H1 (cell line): ENCODE results near the gene SLC38A1. TPM values are rescaled to one million over a fixed set of nuclear protein-coding genes. Genes with fewer than 3 reads are reported as not detected.

Experiments
- CTCF ChIA-PET: fragments of 300-600 bp; sonication (Branson Sonifier 250); formaldehyde crosslinking; loops from one replicate; lab custom pipeline; 2021; ENCODE audit not compliant: partially characterized antibody; lab: Charles Lee
- POLR2A ChIA-PET: fragments of 300-600 bp; sonication (Branson Sonifier 250); formaldehyde crosslinking; loops from one replicate; lab custom pipeline; 2021; ENCODE audit warnings: inconsistent platforms; ENCODE audit not compliant: partially characterized antibody; lab: Charles Lee
- DNase-seq, 2 experiments: peaks; one replicate each; pipeline versions ENCODE4 v3.0.0 to v3.0.0-alpha.2; 2010 to 2022; ENCODE audit warnings: low spot score in 2 of 2, low read depth in 1 of 2, mixed read lengths in 1 of 2
- FAIRE-seq: peaks from 2 replicates; lab custom pipeline; 2011; peaks lifted over from hg19 to GRCh38; lab: Jason Lieb, UNC
- H2AFZ ChIP-seq: 2 replicates; pipeline ENCODE4 v1.8.1; 2012; ENCODE audit warnings: low read length, inconsistent platforms
- H2AK5ac ChIP-seq: 2 replicates; pipeline ENCODE4 v1.6.1; 2013; ENCODE audit warnings: low read depth, low read length
- H2BK120ac ChIP-seq: replicated peaks from 2 replicates; pipeline ENCODE3; 2013; ENCODE audit warnings: low read depth, low read length, inconsistent platforms
- H2BK12ac ChIP-seq: 2 replicates; pipeline ENCODE4 v1.6.1; 2013; ENCODE audit warnings: low read depth, low read length
- H2BK15ac ChIP-seq: 2 replicates; pipeline ENCODE4 v1.6.1; 2013; ENCODE audit warnings: low read length
- H2BK20ac ChIP-seq: 2 replicates; pipeline ENCODE4 v1.6.1; 2013; ENCODE audit warnings: low read length
- H2BK5ac ChIP-seq: 2 replicates; pipeline ENCODE4 v1.6.1; 2013; ENCODE audit warnings: low read depth, low read length
- H3K14ac ChIP-seq: 2 replicates; pipeline ENCODE4 v1.6.1; 2013; ENCODE audit warnings: inconsistent platforms; ENCODE audit not compliant: insufficient read length
- H3K18ac ChIP-seq: 2 replicates; pipeline ENCODE4 v1.6.1; 2013; ENCODE audit warnings: low read length; ENCODE audit errors: extremely low read depth
- H3K23ac ChIP-seq: 2 replicates; pipeline ENCODE4 v1.6.1; 2013; ENCODE audit warnings: inconsistent platforms; ENCODE audit not compliant: insufficient read length
- H3K23me2 ChIP-seq: 2 replicates; pipeline ENCODE4 v1.6.1; 2013; ENCODE audit warnings: low read depth, low read length
- H3K27ac ChIP-seq: 2 replicates; pipeline ENCODE4 v1.6.1; 2011; ENCODE audit warnings: low read depth, low read length, inconsistent platforms
- H3K27me3 ChIP-seq, 4 experiments: replicated peaks in 1 of 4; 1 replicate in 1 of 4; 2 replicates in 3 of 4; pipeline versions ENCODE4 v1.6.1 to v1.8.1; 2011 to 2013; ENCODE audit warnings: low read length in 3 of 4, mild to moderate bottlenecking in 3 of 4, inconsistent platforms in 2 of 4, mixed read lengths in 2 of 4, moderate library complexity in 1 of 4; ENCODE audit not compliant: control insufficient read depth in 3 of 4, insufficient read depth in 3 of 4; ENCODE audit errors: extremely low read depth in 1 of 4
- H3K36me3 ChIP-seq, 4 experiments: 2 replicates each; pipeline versions ENCODE4 v1.6.1 to v1.8.1; 2011 to 2013; ENCODE audit warnings: mild to moderate bottlenecking in 4 of 4, low read length in 3 of 4, moderate library complexity in 2 of 4, control low read depth in 1 of 4, inconsistent platforms in 1 of 4; ENCODE audit not compliant: insufficient read depth in 4 of 4, control insufficient read depth in 2 of 4
- H3K4ac ChIP-seq: replicated peaks from 2 replicates; pipeline ENCODE3; 2013; ENCODE audit warnings: low read length, low read depth, mixed read lengths, inconsistent platforms; ENCODE audit not compliant: insufficient read length
- H3K4me1 ChIP-seq, 4 experiments: replicated peaks in 1 of 4; 1 replicate in 1 of 4; 2 replicates in 3 of 4; pipeline versions ENCODE4 v1.6.1 to v1.8.1; 2011 to 2013; ENCODE audit warnings: low read length in 3 of 4, inconsistent platforms in 2 of 4, mixed read lengths in 1 of 4; ENCODE audit not compliant: insufficient read depth in 4 of 4, control insufficient read depth in 3 of 4
- H3K4me2 ChIP-seq, 2 experiments: 2 replicates each; pipeline versions ENCODE4 v1.6.1 to v1.8.1; 2011 to 2013; ENCODE audit warnings: low read depth in 2 of 2, low read length in 2 of 2, control low read depth in 1 of 2, inconsistent platforms in 1 of 2, mild to moderate bottlenecking in 1 of 2; ENCODE audit not compliant: insufficient read depth in 1 of 2
- H3K4me3 ChIP-seq, 4 experiments: fragments of 200-600, 300-600 bp in 1 of 4; sonication (generic), shearing (Covaris generic), sonication (Bioruptor Twin) in 1 of 4; 2 replicates each; pipeline versions ENCODE4 v1.5.1 to v1.8.1; 2011 to 2016; ENCODE audit warnings: low read length in 4 of 4, low read depth in 3 of 4, control low read depth in 2 of 4, inconsistent platforms in 2 of 4, mild to moderate bottlenecking in 2 of 4, mixed read lengths in 1 of 4, moderate library complexity in 1 of 4; ENCODE audit not compliant: insufficient read depth in 2 of 4; ENCODE audit errors: extremely low read depth in 1 of 4
- H3K56ac ChIP-seq: replicated peaks from 2 replicates; pipeline ENCODE3; 2013; ENCODE audit warnings: low read depth, mild to moderate bottlenecking, mixed read lengths, low read length, inconsistent platforms; ENCODE audit not compliant: insufficient read length
- H3K79me1 ChIP-seq: 2 replicates; pipeline ENCODE4 v1.6.1; 2013; ENCODE audit warnings: low read depth, low read length, control low read depth
- H3K79me2 ChIP-seq, 2 experiments: 2 replicates each; pipeline versions ENCODE4 v1.6.1 to v1.8.1; 2012 to 2013; ENCODE audit warnings: low read length in 2 of 2, mild to moderate bottlenecking in 2 of 2, inconsistent platforms in 1 of 2; ENCODE audit not compliant: insufficient read depth in 2 of 2, control insufficient read depth in 1 of 2
- H3K9ac ChIP-seq, 4 experiments: replicated peaks in 1 of 4; 1 replicate in 1 of 4; 2 replicates in 3 of 4; pipeline versions ENCODE4 v1.6.1 to v1.8.1; 2011 to 2013; ENCODE audit warnings: low read depth in 3 of 4, low read length in 3 of 4, control low read depth in 2 of 4, mild to moderate bottlenecking in 2 of 4, moderate library complexity in 2 of 4, inconsistent platforms in 1 of 4; ENCODE audit errors: extremely low read depth in 1 of 4
- H3K9me3 ChIP-seq, 2 experiments: 2 replicates each; pipeline versions ENCODE4 v1.6.1 to v1.8.1; 2012 to 2013; ENCODE audit warnings: mild to moderate bottlenecking in 2 of 2, moderate library complexity in 2 of 2, control low read depth in 1 of 2, inconsistent platforms in 1 of 2, low read depth in 1 of 2, low read length in 1 of 2, mixed read lengths in 1 of 2; ENCODE audit not compliant: insufficient read depth in 2 of 2
- H4K20me1 ChIP-seq, 2 experiments: replicated peaks in 1 of 2; 2 replicates each; pipeline versions ENCODE3 to v1.8.1; 2011 to 2013; ENCODE audit warnings: inconsistent platforms in 2 of 2, low read length in 2 of 2, mild to moderate bottlenecking in 1 of 2; ENCODE audit not compliant: insufficient read depth in 2 of 2, control insufficient read depth in 1 of 2
- H4K5ac ChIP-seq: 2 replicates; pipeline ENCODE4 v1.6.1; 2013; ENCODE audit warnings: low read length, low read depth, mixed read lengths, inconsistent platforms; ENCODE audit not compliant: insufficient read length
- H4K8ac ChIP-seq: 2 replicates; pipeline ENCODE4 v1.8.0; 2013; ENCODE audit warnings: mild to moderate bottlenecking, moderate library complexity, low read length, inconsistent platforms; ENCODE audit not compliant: insufficient read depth; ENCODE audit errors: extremely low read depth
- H4K91ac ChIP-seq: replicated peaks from 2 replicates; pipeline ENCODE3; 2013; ENCODE audit warnings: low read length, mixed read lengths, inconsistent platforms; ENCODE audit not compliant: insufficient read length
- EGR1 ChIP-seq: IDR thresholded peaks from 2 replicates; pipeline ENCODE4 v1.6.1; 2011; ENCODE audit warnings: low read depth, low read length, borderline replicate concordance
- POLR2AphosphoS5 ChIP-seq: IDR thresholded peaks from 2 replicates; pipeline ENCODE4 v1.6.1; 2011; ENCODE audit warnings: low read depth, low read length
- SP4 ChIP-seq: IDR thresholded peaks from 2 replicates; pipeline ENCODE4 v1.6.1; 2012; ENCODE audit warnings: low read length, inconsistent platforms
- WGBS, 2 experiments: shearing (Covaris generic) in 1 of 2; methylation state at CpG; one replicate each; pipeline versions ENCODE4 v1.1.6 to v1.1.7; 2013 to 2015; ENCODE audit warnings: low lambda C conversion rate in 2 of 2, mixed read lengths in 2 of 2, inconsistent platforms in 1 of 2, low coverage in 1 of 2, missing lambda C conversion rate in 1 of 2; ENCODE audit not compliant: insufficient replicate concordance in 2 of 2, insufficient coverage in 1 of 2, insufficient read length in 1 of 2; ENCODE audit errors: extremely low coverage in 1 of 2, missing lambda C conversion rate in 1 of 2; 5-methylcytosine and 5-hydroxymethylcytosine counted together
- polyA plus RNA-seq, 7 experiments: library from polyadenylated mRNA; depleted of rRNA in 3 of 7; stranded (reverse) in 5 of 7; unstranded in 2 of 7; fragments of >200 nt in 5 of 7; fragments of 200-250 nt in 2 of 7; gene quantifications; 1 replicate in 5 of 7; 2 replicates in 1 of 7; 4 replicates in 1 of 7; pipeline versions ENCODE4 v1.2.1 to v1.2.3, GENCODE V29; 2011 to 2013; ENCODE audit warnings: missing spikeins in 2 of 7, mixed read lengths in 2 of 7
- total RNA-seq: library from RNA; stranded (reverse); fragmentation: NEBNext Ultra II Directional; extraction: Animal tissue kit (Norgen Biotek cat#: 25700); gene quantifications from 2 replicates; pipeline ENCODE4 v1.2.1, GENCODE V29; 2021

Gene SLC38A1
- total and polyA plus RNA-seq, 2 of the 8 experiments (the other 6 are each of a cell fraction or from before 2014, with no cell fraction given), result 83.4 to 242 TPM

GRCh38 chr12:46185686-46186085, 83.2 kb downstream of the SLC38A1 start:
- Histone ChIP-seq H4K8ac (no peak overlapping the region), H3K18ac (no peak overlapping the region), H3K23me2 (no peaks in the 10 kb centered on the region), H3K4me2 (no peak overlapping the region), H2BK20ac (no peak overlapping the region), H4K5ac (no peak overlapping the region), H3K23ac (no peak overlapping the region), H3K27ac (no peak overlapping the region), H3K4ac (no peak overlapping the region), H3K27me3 (no peaks in the 10 kb centered on the region), H3K9me3 (no peaks in the 10 kb centered on the region), H3K79me1 (no peaks in the 10 kb centered on the region; the same call in 1 of the 2 replicates), H3K36me3 (peaks cover 3 to 30% (median 18%) of the 10 kb centered on the region in 4 experiments; a peak in 7 of 8 replicates)
- FAIRE-seq, result no peak
- CTCF ChIA-PET, result interaction anchor here (1.2 kb wide), 1 partner anchor 10 kb away, joined by 4 read pairs; no protein-coding TSS in a partner anchor
- WGBS, 2 experiments, result 87% methylated on average over 3 of the region's 3 CpGs; no CpG with 5 or more reads in 1 of the 2 experiments
- DNase-seq, result no peak
- no peak for TF ChIP-seq SP4
- TF ChIP-seq EGR1, result no peak
- TF ChIP-seq POLR2AphosphoS5, result 0 out of 2 replicates have a peak, but pooled peaks have one; percentile 31
- TF ChIP-seq, all 59 proteins: peak for 1
- no peak overlapping the region for H2BK5ac ChIP-seq
- POLR2A ChIA-PET, result interaction anchor here (1.3 to 1.8 kb wide), 2 partner anchors 8 to 83 kb away, joined by 3 to 5 read pairs; partner anchors contain the start of gene SLC38A1
- no peak overlapping the region for H3K4me3 ChIP-seq
- H4K91ac ChIP-seq, result no peak overlapping the region
- H4K20me1 ChIP-seq, result peaks cover 0 to 2% of the 10 kb centered on the region in 2 experiments
- no peak overlapping the region for H3K14ac ChIP-seq
- no peaks in the 10 kb centered on the region for H3K79me2 ChIP-seq
- no peak overlapping the region for H2BK120ac ChIP-seq
- H3K4me1 ChIP-seq, result no peaks in the 10 kb centered on the region; a peak in 1 of 7 replicates
- no peak overlapping the region for H2AFZ ChIP-seq
- no peak overlapping the region; the same call in 1 of the 2 replicates for H2AK5ac ChIP-seq
- no peak overlapping the region for H3K9ac ChIP-seq
- H2BK15ac ChIP-seq, result no peak overlapping the region
- H2BK12ac ChIP-seq, result no peak overlapping the region
- no peak overlapping the region for H3K56ac ChIP-seq
